Thoracic aorta (tissue), 2 donors: ENCODE data around the gene MEX3C. TPM values are rescaled to one million over a fixed set of nuclear protein-coding genes. Genes with fewer than 3 reads are reported as not detected.

Source experiments
- ATAC-seq: fragments of 150-250 bp; one replicate; pipeline ENCODE4 v1.8.0; 2017; ENCODE audit warnings: low read depth; ENCODE audit not compliant: insufficient number of reproducible peaks, low FRiP score
- DNase-seq: peaks from one replicate; pipeline ENCODE4 v3.0.0-alpha.2; 2020; ENCODE audit warnings: low spot score
- H3K27ac ChIP-seq, 2 donors: fragments of 200-600 bp; sonication (generic); 1 replicate in 1 of 2; 2 replicates in 1 of 2; pipeline ENCODE4 v1.5.1; 2016; ENCODE audit warnings: mild to moderate bottlenecking in 2 of 2, moderate library complexity in 2 of 2
- H3K27me3 ChIP-seq: fragments of 200-600 bp; sonication (generic); replicated peaks from 2 replicates; pipeline ENCODE4 v1.6.0; 2016; ENCODE audit warnings: mild to moderate bottlenecking; ENCODE audit not compliant: insufficient read depth
- H3K36me3 ChIP-seq: fragments of 200-600 bp; sonication (generic); one replicate; pipeline ENCODE4 v1.5.1; 2016
- H3K4me1 ChIP-seq, 2 donors: fragments of 200-600 bp; sonication (generic); 1 replicate in 1 of 2; 2 replicates in 1 of 2; pipeline versions ENCODE4 v1.5.1 to v1.6.0; 2016; ENCODE audit warnings: low read depth in 2 of 2, mild to moderate bottlenecking in 1 of 2; ENCODE audit not compliant: control insufficient read depth in 1 of 2
- H3K4me3 ChIP-seq: fragments of 200-600 bp; sonication (generic); 2 replicates; pipeline ENCODE4 v1.5.1; 2016; ENCODE audit warnings: mild to moderate bottlenecking
- H3K9me3 ChIP-seq: fragments of 200-600 bp; sonication (generic); 2 replicates; pipeline ENCODE4 v1.5.1; 2016
- total RNA-seq, 2 donors: library from RNA; depleted of rRNA; stranded (reverse); fragments of >200 nt; gene quantifications; one replicate each; pipeline versions ENCODE4 v1.1.0 to v1.2.3, GENCODE V29; 2016
- TF ChIP-seq, protein P1 (sequence below): fragments of 200-600 bp; sonication (generic); IDR thresholded peaks from one replicate; pipeline ENCODE4 v1.5.1; 2019; ENCODE audit warnings: antibody characterized with exemption

Gene MEX3C
- total RNA-seq, 2 donors from 2014 or later = 19.0 to 36.3 TPM

GRCh38 chr18:51183372-51184090 is 13.9 kb downstream of the MEX3C start:
- H3K27ac ChIP-seq = no peak overlapping the region
- peaks cover 2 to 3% of the 10 kb centered on the region in 2 donors for H3K4me1 ChIP-seq
- DNase-seq = no peak
- H3K4me3 ChIP-seq = no peak overlapping the region
- H3K36me3 ChIP-seq = no peaks in the 10 kb centered on the region
- TF ChIP-seq, protein P1, sequence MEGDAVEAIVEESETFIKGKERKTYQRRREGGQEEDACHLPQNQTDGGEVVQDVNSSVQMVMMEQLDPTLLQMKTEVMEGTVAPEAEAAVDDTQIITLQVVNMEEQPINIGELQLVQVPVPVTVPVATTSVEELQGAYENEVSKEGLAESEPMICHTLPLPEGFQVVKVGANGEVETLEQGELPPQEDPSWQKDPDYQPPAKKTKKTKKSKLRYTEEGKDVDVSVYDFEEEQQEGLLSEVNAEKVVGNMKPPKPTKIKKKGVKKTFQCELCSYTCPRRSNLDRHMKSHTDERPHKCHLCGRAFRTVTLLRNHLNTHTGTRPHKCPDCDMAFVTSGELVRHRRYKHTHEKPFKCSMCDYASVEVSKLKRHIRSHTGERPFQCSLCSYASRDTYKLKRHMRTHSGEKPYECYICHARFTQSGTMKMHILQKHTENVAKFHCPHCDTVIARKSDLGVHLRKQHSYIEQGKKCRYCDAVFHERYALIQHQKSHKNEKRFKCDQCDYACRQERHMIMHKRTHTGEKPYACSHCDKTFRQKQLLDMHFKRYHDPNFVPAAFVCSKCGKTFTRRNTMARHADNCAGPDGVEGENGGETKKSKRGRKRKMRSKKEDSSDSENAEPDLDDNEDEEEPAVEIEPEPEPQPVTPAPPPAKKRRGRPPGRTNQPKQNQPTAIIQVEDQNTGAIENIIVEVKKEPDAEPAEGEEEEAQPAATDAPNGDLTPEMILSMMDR = no peak
- no peak for ATAC-seq
- H3K9me3 ChIP-seq = no peaks in the 10 kb centered on the region
- H3K27me3 ChIP-seq = no peaks in the 10 kb centered on the region

GRCh38 chr18:51182824-51183223 is 14.7 kb downstream of the MEX3C start:
- TF ChIP-seq, protein P1 = no peak
- Histone ChIP-seq H3K27me3 (no peaks in the 10 kb centered on the region), H3K27ac (no peak overlapping the region), H3K4me1 (peaks cover 2 to 3% of the 10 kb centered on the region in 2 donors), H3K36me3 (no peaks in the 10 kb centered on the region), H3K4me3 (no peak overlapping the region), H3K9me3 (no peaks in the 10 kb centered on the region)
- DNase-seq (no peak), ATAC-seq (no peak)

- ATAC-seq (no peak), DNase-seq (no peak)
- TF ChIP-seq, protein P1 = no peak
- H3K27me3 ChIP-seq = no peaks in the 10 kb centered on the region
- no peak overlapping the region for H3K4me3 ChIP-seq
- H3K27ac ChIP-seq = no peak overlapping the region
- no peaks in the 10 kb centered on the region for H3K9me3 ChIP-seq
- H3K36me3 ChIP-seq = peaks cover 5% of the 10 kb centered on the region
- no peaks in the 10 kb centered on the region for H3K4me1 ChIP-seq
These were observed 25.7 kb downstream of the MEX3C start for GRCh38 chr18:51171625-51172259.

GRCh38 chr18:51171223-51171622 is 26.3 kb downstream of the MEX3C start:
- Histone ChIP-seq H3K36me3 (peaks cover under 1% of the 10 kb centered on the region), H3K4me3 (no peak overlapping the region), H3K4me1 (no peaks in the 10 kb centered on the region), H3K27ac (no peak overlapping the region), H3K27me3 (no peaks in the 10 kb centered on the region), H3K9me3 (no peaks in the 10 kb centered on the region)
- DNase-seq = no peak
- TF ChIP-seq, protein P1 = no peak
- no peak for ATAC-seq

DNA sequence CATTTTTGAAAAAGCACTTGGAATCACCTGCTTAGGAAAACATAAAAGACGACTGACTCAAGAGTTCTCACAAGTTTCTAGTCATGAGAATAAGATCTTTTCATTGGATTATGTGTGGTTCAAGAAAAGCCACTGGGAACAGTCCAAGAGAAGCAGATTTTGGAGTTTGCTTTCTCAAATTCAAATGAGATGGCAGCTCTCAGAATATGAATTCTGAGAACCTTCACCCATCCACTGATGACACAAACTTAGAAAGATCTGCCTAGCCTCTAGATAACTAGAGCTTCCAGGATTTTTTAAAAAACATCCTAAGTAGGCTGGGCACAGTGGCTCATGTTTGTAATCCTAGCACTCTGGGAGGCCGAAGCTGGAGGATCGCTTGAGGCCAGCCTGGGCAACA is 26.8 kb downstream of the MEX3C start:
- H3K27ac ChIP-seq = no peak overlapping the region
- H3K4me3 ChIP-seq = no peak overlapping the region
- H3K36me3 ChIP-seq = no peaks in the 10 kb centered on the region
- H3K27me3 ChIP-seq = no peaks in the 10 kb centered on the region
- TF ChIP-seq, protein P1 = no peak
- DNase-seq = no peak
- ATAC-seq = no peak
- H3K9me3 ChIP-seq = no peaks in the 10 kb centered on the region
- peaks cover 0 to 3% of the 10 kb centered on the region in 2 donors for H3K4me1 ChIP-seq
